CD4-positive, alpha-beta T cell treated with Interleukin-15 for 1 hour (primary cell): ENCODE data around the gene TLR8.
A peak's percentile ranks its signal among the peaks of the same experiment; 100 is the strongest.

Experiments
- DNase-seq: peaks from one replicate; pipeline ENCODE4 v3.0.0-alpha.2; 2020

The TLR8 gene

DNA sequence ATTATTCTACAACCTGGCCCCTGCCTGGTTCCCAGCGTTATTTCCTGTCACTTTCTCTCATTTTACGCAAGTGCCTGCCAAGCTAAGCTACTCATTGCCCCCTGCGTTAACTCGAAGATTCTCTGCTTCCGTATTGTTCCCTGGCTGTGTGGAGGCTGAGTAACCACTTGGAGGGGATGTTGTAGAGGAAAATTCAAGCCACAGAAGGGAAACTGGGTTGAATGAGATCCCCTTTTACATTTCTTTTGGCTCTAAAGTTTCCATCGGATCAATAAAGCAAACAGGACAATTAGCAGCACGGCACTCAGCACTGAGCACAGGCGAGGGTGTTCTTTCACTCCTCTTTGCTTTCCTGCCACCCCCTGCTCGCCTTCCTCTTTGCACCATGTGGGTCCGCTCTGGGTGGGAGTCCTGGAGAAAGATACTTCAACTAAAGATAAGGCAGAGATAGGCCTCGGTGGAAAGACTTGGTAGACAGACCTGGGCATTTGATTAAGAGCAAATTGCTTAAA is 64.3 kb downstream of the TLR8 start:
- peak; percentile 75 for DNase-seq

DNA sequence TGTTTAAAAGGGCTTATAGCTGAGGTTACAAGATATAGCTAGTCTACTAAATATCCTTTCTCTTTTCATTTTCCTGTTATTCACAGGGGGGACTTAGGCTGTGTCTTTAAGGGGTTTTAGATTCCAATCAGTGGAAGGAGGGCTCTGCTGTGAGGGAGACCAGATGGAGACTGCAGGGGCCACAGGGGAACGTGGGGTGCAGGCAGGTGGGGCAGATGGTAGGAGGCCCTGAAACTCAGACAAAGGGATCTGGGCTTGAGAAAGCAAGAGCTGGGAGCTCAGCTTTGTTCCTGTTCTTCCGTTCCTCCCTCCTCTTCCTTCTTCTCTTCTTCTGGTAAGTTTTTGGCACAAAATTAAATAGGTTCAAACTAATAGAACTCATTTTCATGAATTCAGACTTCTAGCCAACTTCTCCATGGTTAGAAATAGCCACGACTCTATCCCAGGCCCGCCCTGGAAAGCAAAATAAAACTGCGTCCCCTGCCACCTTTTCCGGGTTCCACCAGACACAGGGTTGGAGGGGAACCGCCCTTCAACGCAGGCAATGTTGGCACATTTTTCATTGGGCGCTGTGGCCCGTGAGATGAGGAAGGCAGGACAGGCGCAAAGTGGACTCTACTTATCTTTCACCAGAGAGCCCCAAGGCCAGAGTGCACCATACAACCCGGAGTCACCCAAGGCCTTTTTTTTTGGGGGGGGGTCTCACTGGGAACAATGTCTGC is 65.0 kb downstream of the TLR8 start:
- no peak for DNase-seq

GRCh38 chrX:12972243-12972642 is 65.8 kb downstream of the TLR8 start:
- no peak for DNase-seq
